ENCODE data around the gene TBX1. TPM values are rescaled to one million over a fixed set of nuclear protein-coding genes. Genes with fewer than 3 reads are reported as not detected.

TBX1 gene
- total and polyA plus RNA-seq, 2 experiments from 2014 or later: 0.12 to 0.71 TPM

DNA sequence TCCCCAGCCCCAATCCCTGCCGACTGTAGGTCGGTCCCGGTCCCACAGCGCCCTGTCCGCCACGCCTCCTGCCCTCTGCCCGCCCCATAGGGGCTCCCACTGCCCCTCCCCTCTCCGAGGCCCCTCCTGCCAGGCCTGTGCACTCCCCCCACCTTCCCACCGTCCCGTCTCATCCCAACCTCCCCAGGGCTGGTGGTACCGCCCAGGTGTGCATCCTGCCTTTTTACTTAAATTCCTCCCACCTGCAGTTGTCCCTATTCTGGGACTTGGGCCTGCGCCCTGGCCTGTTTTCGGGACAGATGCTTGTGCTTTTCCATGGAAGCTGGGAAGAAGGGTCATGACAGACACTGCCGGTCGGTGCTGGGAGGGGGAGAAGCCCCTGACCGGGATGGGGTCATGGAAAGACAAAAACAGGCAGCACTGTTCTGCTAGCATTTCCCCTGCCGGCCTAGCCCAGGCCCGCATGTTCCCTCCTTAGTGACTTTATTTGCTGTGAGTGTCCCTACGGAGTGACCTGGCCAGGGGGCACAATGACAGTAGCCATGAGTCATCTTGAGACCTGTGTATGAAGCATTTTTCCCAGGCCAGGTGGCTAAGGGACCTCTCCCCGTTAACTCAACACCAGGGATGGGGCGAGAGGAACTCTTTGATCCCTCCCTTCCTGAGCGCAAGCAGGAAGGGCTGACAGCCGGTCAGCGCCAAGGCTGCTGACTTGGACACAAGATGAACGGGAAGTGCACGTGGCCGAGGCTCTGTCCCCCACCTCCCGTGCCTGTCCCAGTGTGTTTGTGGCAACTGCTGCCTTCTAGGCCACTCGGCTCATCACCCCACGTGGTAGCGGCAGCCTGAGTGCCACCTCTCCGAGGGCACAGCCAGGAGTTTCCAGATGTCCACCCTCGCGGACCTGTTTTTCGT lies 7.1 kb downstream of the TBX1 start:
- H3K27me3 ChIP-seq: peaks cover 100% of the 10 kb centered on the region
- no peak overlapping the region for H3K27ac ChIP-seq
- H3K9me3 ChIP-seq (ENCODE audit: low read depth): no peaks in the 10 kb centered on the region
- H3K36me3 ChIP-seq: no peaks in the 10 kb centered on the region
- TF ChIP-seq, protein P1, sequence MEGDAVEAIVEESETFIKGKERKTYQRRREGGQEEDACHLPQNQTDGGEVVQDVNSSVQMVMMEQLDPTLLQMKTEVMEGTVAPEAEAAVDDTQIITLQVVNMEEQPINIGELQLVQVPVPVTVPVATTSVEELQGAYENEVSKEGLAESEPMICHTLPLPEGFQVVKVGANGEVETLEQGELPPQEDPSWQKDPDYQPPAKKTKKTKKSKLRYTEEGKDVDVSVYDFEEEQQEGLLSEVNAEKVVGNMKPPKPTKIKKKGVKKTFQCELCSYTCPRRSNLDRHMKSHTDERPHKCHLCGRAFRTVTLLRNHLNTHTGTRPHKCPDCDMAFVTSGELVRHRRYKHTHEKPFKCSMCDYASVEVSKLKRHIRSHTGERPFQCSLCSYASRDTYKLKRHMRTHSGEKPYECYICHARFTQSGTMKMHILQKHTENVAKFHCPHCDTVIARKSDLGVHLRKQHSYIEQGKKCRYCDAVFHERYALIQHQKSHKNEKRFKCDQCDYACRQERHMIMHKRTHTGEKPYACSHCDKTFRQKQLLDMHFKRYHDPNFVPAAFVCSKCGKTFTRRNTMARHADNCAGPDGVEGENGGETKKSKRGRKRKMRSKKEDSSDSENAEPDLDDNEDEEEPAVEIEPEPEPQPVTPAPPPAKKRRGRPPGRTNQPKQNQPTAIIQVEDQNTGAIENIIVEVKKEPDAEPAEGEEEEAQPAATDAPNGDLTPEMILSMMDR (IDR thresholded peaks at IDR 0.05; ENCODE audit: low read depth, low read length): no peak
- H3K4me3 ChIP-seq: no peak overlapping the region
- no peaks in the 10 kb centered on the region for H3K4me1 ChIP-seq (ENCODE audit: low read depth)
- DNase-seq (ENCODE audit: low read depth in 1 of 2, low spot score in 1 of 2): no peak

DNA sequence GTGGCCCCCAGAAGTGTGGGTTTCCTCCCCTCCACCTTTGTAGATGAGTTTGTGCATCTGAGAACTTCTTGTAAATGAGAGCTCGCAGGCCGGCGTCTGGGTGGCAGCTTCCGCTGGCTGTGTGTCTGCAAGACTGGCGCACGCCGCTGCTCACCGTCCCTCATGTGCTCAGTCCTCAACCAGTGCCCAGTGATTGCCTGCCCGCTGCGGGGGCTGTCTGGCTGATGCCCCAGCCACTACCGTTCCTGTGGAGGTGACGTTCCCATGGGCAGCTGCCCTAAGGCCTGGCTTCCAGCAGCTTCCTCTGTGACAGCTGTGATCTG lies 8.8 kb downstream of the TBX1 start:
- H3K4me3 ChIP-seq: no peak overlapping the region
- H3K27me3 ChIP-seq: peaks cover 100% of the 10 kb centered on the region
- H3K36me3 ChIP-seq: no peaks in the 10 kb centered on the region
- H3K4me1 ChIP-seq (ENCODE audit: low read depth): peaks cover 2% of the 10 kb centered on the region
- no peak for DNase-seq (ENCODE audit: low read depth in 1 of 2, low spot score in 1 of 2)
- TF ChIP-seq, protein P1 (IDR thresholded peaks at IDR 0.05; ENCODE audit: low read depth, low read length): no peak
- H3K27ac ChIP-seq: no peak overlapping the region
- H3K9me3 ChIP-seq (ENCODE audit: low read depth): no peaks in the 10 kb centered on the region

DNA sequence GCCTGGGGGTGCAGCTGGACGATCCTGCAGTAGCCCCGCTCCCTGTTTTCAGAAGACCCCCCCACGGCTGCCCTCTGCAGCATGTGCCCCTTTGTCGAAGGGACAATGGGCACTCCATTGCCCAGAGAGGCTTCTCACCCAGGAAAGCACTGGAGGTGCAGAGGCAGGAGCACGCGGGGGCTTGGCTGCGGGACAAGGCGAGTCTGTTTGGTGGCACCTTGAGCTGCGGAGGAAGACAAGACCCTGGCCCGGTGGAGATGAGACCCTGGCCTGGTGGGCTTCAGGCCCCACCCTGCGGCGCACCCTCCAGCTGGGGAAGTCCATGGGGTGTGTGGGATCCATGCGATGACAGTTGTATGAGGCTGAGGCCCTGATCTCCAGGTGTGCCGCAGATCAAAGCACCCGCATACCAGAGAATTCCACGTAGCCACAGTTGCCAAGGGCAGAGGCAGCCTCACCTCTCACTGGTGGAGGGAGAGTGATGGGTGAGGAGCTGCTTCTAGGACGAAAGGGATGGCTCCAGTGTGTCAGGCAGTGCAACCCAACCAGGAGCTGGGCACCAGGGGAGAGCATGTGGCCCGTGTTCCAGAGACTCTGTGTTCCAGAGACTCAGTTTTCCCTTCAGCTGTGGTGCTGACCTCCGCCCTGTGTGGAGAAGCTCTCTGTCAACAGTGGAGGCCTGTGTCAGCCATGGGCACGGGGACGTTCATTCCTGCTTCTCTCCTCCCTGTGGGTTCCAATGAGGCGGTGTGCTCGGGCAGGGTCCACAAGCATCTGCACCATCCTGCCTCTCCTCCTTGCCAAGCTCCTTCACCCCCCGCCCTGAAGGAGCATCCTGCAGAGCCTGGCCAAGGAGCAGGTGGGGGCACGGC lies 10.0 kb downstream of the TBX1 start:
- Histone ChIP-seq H3K4me1 (ENCODE audit: low read depth) (peaks cover 2% of the 10 kb centered on the region), H3K4me3 (no peak overlapping the region), H3K9me3 (ENCODE audit: low read depth) (no peaks in the 10 kb centered on the region), H3K36me3 (no peaks in the 10 kb centered on the region), H3K27me3 (peaks cover 96% of the 10 kb centered on the region), H3K27ac (no peak overlapping the region)
- no peak for DNase-seq (ENCODE audit: low read depth in 1 of 2, low spot score in 1 of 2)
- TF ChIP-seq, protein P1 (IDR thresholded peaks at IDR 0.05; ENCODE audit: low read depth, low read length): no peak

DNA sequence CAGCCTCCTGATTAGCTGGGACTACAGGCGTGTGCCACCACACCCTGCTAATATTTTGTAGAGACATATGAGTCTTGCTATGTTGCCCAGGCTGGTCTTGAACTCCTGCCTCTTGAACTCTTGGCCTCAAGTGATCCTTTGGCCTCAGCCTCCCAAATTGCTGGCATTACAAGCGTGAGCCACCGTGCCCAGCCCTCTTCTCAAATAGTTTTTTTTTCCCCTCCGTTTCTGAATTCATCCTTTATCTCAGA lies 11.8 kb downstream of the TBX1 start:
- H3K36me3 ChIP-seq: no peaks in the 10 kb centered on the region
- peaks cover 81% of the 10 kb centered on the region for H3K27me3 ChIP-seq
- H3K4me1 ChIP-seq (ENCODE audit: low read depth): peaks cover 2% of the 10 kb centered on the region
- no peak overlapping the region for H3K27ac ChIP-seq
- no peak overlapping the region for H3K4me3 ChIP-seq
- TF ChIP-seq, protein P1 (IDR thresholded peaks at IDR 0.05; ENCODE audit: low read depth, low read length): no peak
- no peaks in the 10 kb centered on the region for H3K9me3 ChIP-seq (ENCODE audit: low read depth)
- DNase-seq (ENCODE audit: low read depth in 1 of 2, low spot score in 1 of 2): no peak

DNA sequence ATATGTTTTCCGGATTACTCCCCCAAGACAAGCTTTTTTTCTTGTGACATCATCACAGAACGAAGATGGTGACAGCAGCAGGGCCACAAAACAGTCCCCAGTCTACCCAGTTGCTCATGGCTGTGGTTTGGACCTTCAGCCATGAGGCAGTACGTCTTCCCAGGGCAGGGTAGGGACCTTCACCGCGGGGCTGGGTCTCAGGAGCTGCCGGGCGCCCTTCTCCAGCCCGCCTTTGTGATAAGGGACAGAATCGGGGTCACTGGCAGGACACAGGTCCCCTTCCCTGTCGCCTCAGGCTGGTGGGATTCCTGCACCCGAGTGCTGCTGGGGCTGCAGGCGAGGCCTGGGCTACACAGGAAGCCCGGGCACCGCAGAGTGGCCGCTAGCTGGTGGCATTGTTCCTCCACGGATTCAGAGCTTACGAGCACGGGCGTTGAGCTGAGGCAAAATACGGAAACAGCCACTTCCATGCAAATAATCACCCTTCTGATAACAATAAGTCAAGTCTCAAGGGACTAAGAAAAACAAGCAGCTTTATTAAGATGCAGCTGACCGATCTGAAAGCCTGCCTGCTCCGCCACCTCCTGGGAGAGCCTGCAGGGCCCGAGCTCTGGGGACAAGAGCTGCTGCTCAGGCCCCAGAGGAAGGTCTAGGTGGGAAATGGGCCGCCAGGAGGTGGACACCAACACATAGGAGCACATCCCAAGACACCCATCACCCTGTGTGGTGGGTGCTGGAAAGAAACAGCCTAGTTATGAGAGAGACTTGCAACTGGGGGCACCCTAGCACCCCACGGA lies 12.3 kb downstream of the TBX1 start:
- H3K27ac ChIP-seq: no peak overlapping the region
- no peak for DNase-seq (ENCODE audit: low read depth in 1 of 2, low spot score in 1 of 2)
- H3K36me3 ChIP-seq: no peaks in the 10 kb centered on the region
- TF ChIP-seq, protein P1 (IDR thresholded peaks at IDR 0.05; ENCODE audit: low read depth, low read length): no peak
- H3K9me3 ChIP-seq (ENCODE audit: low read depth): no peaks in the 10 kb centered on the region
- peaks cover 78% of the 10 kb centered on the region for H3K27me3 ChIP-seq
- H3K4me3 ChIP-seq: no peak overlapping the region
- peaks cover 2% of the 10 kb centered on the region for H3K4me1 ChIP-seq (ENCODE audit: low read depth)

All from cardiac muscle cell (in vitro differentiated cells and primary cell).